Cardiac muscle cell (in vitro differentiated cells and primary cell): ENCODE data around the gene USP2. TPM values are rescaled to one million over a fixed set of nuclear protein-coding genes. Genes with fewer than 3 reads are reported as not detected.

Experiments used
- DNase-seq, 2 donors: peaks; one replicate each; pipeline versions ENCODE4 v3.0.0 to v3.0.0-alpha.2; 2010 to 2017; ENCODE audit warnings: low read depth in 1 of 2, low spot score in 1 of 2
- H3K27ac ChIP-seq: fragments of 200-600 bp; sonication (generic); 2 replicates; pipeline ENCODE4 v1.5.1; 2016
- H3K27me3 ChIP-seq: fragments of 200-600 bp; sonication (generic); 2 replicates; pipeline ENCODE4 v1.6.0; 2016; ENCODE audit warnings: control low read depth
- H3K36me3 ChIP-seq: fragments of 200-600 bp; sonication (generic); 2 replicates; pipeline ENCODE4 v1.5.1; 2016; ENCODE audit warnings: control low read depth
- H3K4me1 ChIP-seq: fragments of 200-600 bp; sonication (generic); 2 replicates; pipeline ENCODE4 v1.8.1; 2017; ENCODE audit warnings: low read depth, mild to moderate bottlenecking, mixed run types
- H3K4me3 ChIP-seq: fragments of 200-600 bp; sonication (generic); 2 replicates; pipeline ENCODE4 v1.5.1; 2016; ENCODE audit warnings: mild to moderate bottlenecking
- H3K9me3 ChIP-seq: fragments of 200-600 bp; sonication (generic); 2 replicates; pipeline ENCODE4 v1.5.1; 2017; ENCODE audit warnings: low read depth, mild to moderate bottlenecking, control low read depth
- CTCF ChIP-seq: IDR thresholded peaks from 2 replicates; pipeline ENCODE4 v1.5.1; 2012; ENCODE audit warnings: low read depth, mild to moderate bottlenecking, low read length
- polyA plus RNA-seq: library from polyadenylated mRNA; unstranded; fragments of >200 nt; fragmentation: Nextera tagmentation; extraction: Ambion mirVana; gene quantifications from 2 replicates; pipeline ENCODE4 v1.2.1, GENCODE V29; 2016
- total RNA-seq: library from RNA; depleted of rRNA; stranded (reverse); fragments of >200 nt; gene quantifications from 2 replicates; pipeline ENCODE4 v1.2.3, GENCODE V29; 2016

The USP2 gene
- total and polyA plus RNA-seq, 2 experiments from 2014 or later: 36.5 to 39.0 TPM

- no peak for TF ChIP-seq CTCF
- Histone ChIP-seq H3K27me3 (no peaks in the 10 kb centered on the region), H3K27ac (peak overlapping the region; percentile 67), H3K4me3 (no peak overlapping the region), H3K9me3 (no peaks in the 10 kb centered on the region), H3K4me1 (peaks cover 71% of the 10 kb centered on the region), H3K36me3 (no peaks in the 10 kb centered on the region)
- peak in 1 of 2 donors; percentile 33 for DNase-seq
Measured at GRCh38 chr11:119368121-119369034, 13.1 kb downstream of the USP2 start.

GRCh38 chr11:119367661-119368120 lies 13.8 kb downstream of the USP2 start:
- no peak overlapping the region for H3K4me3 ChIP-seq
- H3K27ac ChIP-seq: peak overlapping the region; percentile 67
- DNase-seq: no peak
- no peaks in the 10 kb centered on the region for H3K27me3 ChIP-seq
- H3K36me3 ChIP-seq: no peaks in the 10 kb centered on the region
- H3K4me1 ChIP-seq: peaks cover 71% of the 10 kb centered on the region
- TF ChIP-seq CTCF: no peak
- H3K9me3 ChIP-seq: no peaks in the 10 kb centered on the region

GRCh38 chr11:119366690-119367620 lies 14.5 kb downstream of the USP2 start:
- no peaks in the 10 kb centered on the region for H3K36me3 ChIP-seq
- no peaks in the 10 kb centered on the region for H3K9me3 ChIP-seq
- peaks cover 67% of the 10 kb centered on the region for H3K4me1 ChIP-seq
- H3K4me3 ChIP-seq: no peak overlapping the region
- no peak for DNase-seq
- H3K27ac ChIP-seq: no peak overlapping the region
- H3K27me3 ChIP-seq: no peaks in the 10 kb centered on the region
- TF ChIP-seq CTCF: no peak

- H3K27me3 ChIP-seq: no peaks in the 10 kb centered on the region
- H3K9me3 ChIP-seq: no peaks in the 10 kb centered on the region
- H3K4me3 ChIP-seq: peak overlapping the region; percentile 8
- no peaks in the 10 kb centered on the region for H3K36me3 ChIP-seq
- TF ChIP-seq CTCF: no peak
- H3K27ac ChIP-seq: peak overlapping the region; percentile 98
- peaks cover 56% of the 10 kb centered on the region for H3K4me1 ChIP-seq
- no peak for DNase-seq
Measured at GRCh38 chr11:119365071-119365591, 16.4 kb downstream of the USP2 start.

- Histone ChIP-seq H3K27me3 (no peaks in the 10 kb centered on the region), H3K27ac (peak overlapping the region; percentile 98), H3K4me3 (peak overlapping the region; percentile 69), H3K4me1 (peaks cover 53% of the 10 kb centered on the region), H3K9me3 (no peaks in the 10 kb centered on the region), H3K36me3 (peaks cover 7% of the 10 kb centered on the region)
- no peak for TF ChIP-seq CTCF
- peak; percentile 46 to 85 for DNase-seq
Measured at GRCh38 chr11:119363851-119364590, 17.5 kb downstream of the USP2 start.
